SK-N-SH (cell line): Measurements from ENCODE around the gene PHYH. TPM values are rescaled to one million over a fixed set of nuclear protein-coding genes. Genes with fewer than 3 reads are reported as not detected.

Experiments used
- CTCF ChIA-PET: fragments of 300-600, 350-600 bp; formaldehyde crosslinking; extraction: SDS; loops from one replicate; lab custom pipeline; 2021; lab: Yijun Ruan, JAX
- POLR2A ChIA-PET: fragments of 350-600 bp; sonication (Branson Sonifier 250); formaldehyde crosslinking; extraction: SDS; loops from one replicate; lab custom pipeline; 2020; ENCODE audit warnings: antibody characterized with exemption, inconsistent platforms; lab: Yijun Ruan, JAX
- DNase-seq: peaks from one replicate; pipeline ENCODE4 v3.0.0; 2012
- H2AFZ ChIP-seq: fragments of 200-600 bp; sonication (generic); 2 replicates; pipeline ENCODE4 v1.8.1; 2016; ENCODE audit warnings: antibody characterized with exemption, mild to moderate bottlenecking, low read depth
- H3F3A ChIP-seq: fragments of 200-600 bp; sonication (generic); replicated peaks from 2 replicates; pipeline ENCODE3; 2016; ENCODE audit warnings: antibody characterized with exemption, mild to moderate bottlenecking; ENCODE audit not compliant: insufficient read depth
- H3K27ac ChIP-seq, 2 experiments: fragments of 200-500 bp in 1 of 2; fragments of 200-600 bp in 1 of 2; sonication (Bioruptor generic) in 1 of 2; sonication (generic), shearing (Covaris generic) in 1 of 2; 2 replicates each; pipeline versions ENCODE4 v1.5.1 to v1.6.1; 2014 to 2016; ENCODE audit warnings: low read depth in 2 of 2, inconsistent platforms in 1 of 2, low read length in 1 of 2, mild to moderate bottlenecking in 1 of 2, mixed read lengths in 1 of 2
- H3K27me3 ChIP-seq: fragments of 200-600 bp; sonication (generic), shearing (Covaris generic); 2 replicates; pipeline ENCODE4 v1.6.1; 2016; ENCODE audit warnings: mixed run types; ENCODE audit not compliant: insufficient read depth
- H3K36me3 ChIP-seq, 2 experiments: fragments of 200-500 bp in 1 of 2; fragments of 200-600 bp in 1 of 2; sonication (Bioruptor generic) in 1 of 2; sonication (generic) in 1 of 2; replicated peaks in 1 of 2; 2 replicates each; pipeline versions ENCODE3 to v1.5.1; 2014 to 2016; ENCODE audit warnings: low read length in 1 of 2, mild to moderate bottlenecking in 1 of 2; ENCODE audit not compliant: insufficient read depth in 2 of 2, control insufficient read depth in 1 of 2
- H3K4me1 ChIP-seq, 2 experiments: fragments of 200-500 bp in 1 of 2; fragments of 200-600 bp in 1 of 2; sonication (Bioruptor generic) in 1 of 2; sonication (generic), shearing (Covaris generic) in 1 of 2; 2 replicates each; pipeline versions ENCODE4 v1.5.1 to v1.6.1; 2014 to 2016; ENCODE audit warnings: low read depth in 1 of 2, low read length in 1 of 2, mixed run types in 1 of 2; ENCODE audit not compliant: insufficient read depth in 2 of 2, control insufficient read depth in 1 of 2
- H3K4me2 ChIP-seq: fragments of 200-600 bp; sonication (generic), shearing (Covaris generic); 2 replicates; pipeline ENCODE4 v1.6.1; 2017; ENCODE audit warnings: mixed run types
- H3K4me3 ChIP-seq, 2 experiments: fragments of 200-500 bp in 1 of 2; fragments of 200-600 bp in 1 of 2; sonication (Bioruptor generic) in 1 of 2; sonication (generic), shearing (Covaris generic) in 1 of 2; 2 replicates each; pipeline versions ENCODE4 v1.5.1 to v1.8.1; 2014 to 2016; ENCODE audit warnings: low read depth in 2 of 2, inconsistent platforms in 1 of 2, low read length in 1 of 2, mild to moderate bottlenecking in 1 of 2, mixed read lengths in 1 of 2, moderate library complexity in 1 of 2
- H3K79me2 ChIP-seq: fragments of 200-600 bp; sonication (generic); 2 replicates; pipeline ENCODE4 v1.8.1; 2017; ENCODE audit warnings: mild to moderate bottlenecking; ENCODE audit not compliant: insufficient read depth
- H3K9ac ChIP-seq: fragments of 200-600 bp; sonication (generic); 2 replicates; pipeline ENCODE4 v1.6.1; 2017; ENCODE audit warnings: mixed run types
- H3K9me2 ChIP-seq: fragments of 200-600 bp; sonication (generic); 2 replicates; pipeline ENCODE4 v1.6.1; 2017; ENCODE audit warnings: mixed run types
- H3K9me3 ChIP-seq: fragments of 200-600 bp; sonication (generic); 2 replicates; pipeline ENCODE4 v1.6.1; 2017; ENCODE audit warnings: mixed run types, mild to moderate bottlenecking, moderate library complexity
- H4K20me1 ChIP-seq: fragments of 200-600 bp; sonication (generic); 2 replicates; pipeline ENCODE4 v1.6.1; 2017; ENCODE audit warnings: mild to moderate bottlenecking, mixed run types; ENCODE audit not compliant: insufficient read depth
- CTCF ChIP-seq: fragments of 200-600 bp; sonication (generic); IDR thresholded peaks from 2 replicates; pipeline ENCODE4 v1.6.1; 2017; ENCODE audit warnings: antibody characterized with exemption, mild to moderate bottlenecking, moderate library complexity
- ELF1 ChIP-seq: IDR thresholded peaks from 2 replicates; pipeline ENCODE4 v1.4.0; 2012
- EP300 ChIP-seq, 2 experiments: IDR thresholded peaks; 2 replicates each; pipeline versions ENCODE4 v1.4.0 to v1.6.1; 2012; ENCODE audit warnings: borderline replicate concordance in 1 of 2, low read depth in 1 of 2, low read length in 1 of 2
- EZH2phosphoT487 ChIP-seq: fragments of 200-600 bp; sonication (generic); IDR thresholded peaks from 2 replicates; pipeline ENCODE4 v1.6.1; 2017; ENCODE audit warnings: low read depth, mixed run types, mild to moderate bottlenecking, antibody characterized with exemption, moderate library complexity, borderline replicate concordance
- FOSL2 ChIP-seq: IDR thresholded peaks from 2 replicates; pipeline ENCODE4 v1.4.0; 2012; ENCODE audit warnings: low read depth, mild to moderate bottlenecking, moderate library complexity, borderline replicate concordance
- GATA2 ChIP-seq: sonication (generic); formaldehyde crosslinking; IDR thresholded peaks from 2 replicates; pipeline ENCODE4 v1.5.0; 2020; ENCODE audit warnings: mild to moderate bottlenecking, missing genetic modification reagents
- JUND ChIP-seq: IDR thresholded peaks from 2 replicates; pipeline ENCODE4 v1.4.0; 2012
- MEF2A ChIP-seq: IDR thresholded peaks from 2 replicates; pipeline ENCODE4 v1.4.0; 2012; ENCODE audit warnings: low read depth, borderline replicate concordance
- MXI1 ChIP-seq: IDR thresholded peaks from 2 replicates; pipeline ENCODE4 v1.6.1; 2012; ENCODE audit warnings: mild to moderate bottlenecking, low read depth, low read length, improper control_type of control experiment
- NRF1 ChIP-seq: IDR thresholded peaks from 2 replicates; pipeline ENCODE4 v1.6.1; 2012; ENCODE audit warnings: low read depth, mild to moderate bottlenecking, low read length
- RAD21 ChIP-seq: IDR thresholded peaks from 2 replicates; pipeline ENCODE4 v1.6.1; 2012; ENCODE audit warnings: mild to moderate bottlenecking, low read length
- RCOR1 ChIP-seq: fragments of 150-350 bp; IDR thresholded peaks from 2 replicates; pipeline ENCODE4 v1.6.1; 2017; ENCODE audit warnings: antibody characterized with exemption, low read length
- RFX5 ChIP-seq: IDR thresholded peaks from 2 replicates; pipeline ENCODE4 v1.6.1; 2012; ENCODE audit warnings: mild to moderate bottlenecking, improper control_type of control experiment, low read length
- RXRA ChIP-seq: IDR thresholded peaks from 2 replicates; pipeline ENCODE4 v1.4.0; 2012; ENCODE audit warnings: low read depth, mild to moderate bottlenecking, borderline replicate concordance
- SMC3 ChIP-seq: IDR thresholded peaks from 2 replicates; pipeline ENCODE4 v1.6.1; 2012; ENCODE audit warnings: low read depth, low read length, improper control_type of control experiment
- TAF1 ChIP-seq: IDR thresholded peaks from 2 replicates; pipeline ENCODE4 v1.6.1; 2012; ENCODE audit warnings: low read depth, mild to moderate bottlenecking, low read length, moderate library complexity, borderline replicate concordance
- TEAD4 ChIP-seq: IDR thresholded peaks from 2 replicates; pipeline ENCODE4 v1.4.0; 2012; ENCODE audit warnings: mild to moderate bottlenecking, borderline replicate concordance; ENCODE audit not compliant: insufficient read depth
- WGBS: methylation state at CpG from one replicate; pipeline ENCODE4 v1.1.6; 2017; ENCODE audit warnings: low lambda C conversion rate; 5-methylcytosine and 5-hydroxymethylcytosine counted together
- polyA plus RNA-seq, 3 experiments: library from polyadenylated mRNA; depleted of rRNA; stranded (reverse); fragments of >200 nt; gene quantifications; 2 replicates each; pipeline ENCODE4 v1.2.3, GENCODE V29; 2012
- TF ChIP-seq, protein P1 (sequence below): IDR thresholded peaks from 2 replicates; pipeline ENCODE4 v1.6.1; 2012; ENCODE audit warnings: mild to moderate bottlenecking, low read depth, low read length, moderate library complexity
- TF ChIP-seq, protein P2 (sequence below): fragments of 150-350 bp; IDR thresholded peaks from 2 replicates; pipeline ENCODE4 v1.6.1; 2016; ENCODE audit warnings: mild to moderate bottlenecking, low read depth, low read length
- TF ChIP-seq, protein P3 (sequence below): IDR thresholded peaks from 2 replicates; pipeline ENCODE4; 2012

PHYH gene
- polyA plus RNA-seq, 1 of the 3 experiments (the other 2 are of a cell fraction), result 16.2 TPM

DNA sequence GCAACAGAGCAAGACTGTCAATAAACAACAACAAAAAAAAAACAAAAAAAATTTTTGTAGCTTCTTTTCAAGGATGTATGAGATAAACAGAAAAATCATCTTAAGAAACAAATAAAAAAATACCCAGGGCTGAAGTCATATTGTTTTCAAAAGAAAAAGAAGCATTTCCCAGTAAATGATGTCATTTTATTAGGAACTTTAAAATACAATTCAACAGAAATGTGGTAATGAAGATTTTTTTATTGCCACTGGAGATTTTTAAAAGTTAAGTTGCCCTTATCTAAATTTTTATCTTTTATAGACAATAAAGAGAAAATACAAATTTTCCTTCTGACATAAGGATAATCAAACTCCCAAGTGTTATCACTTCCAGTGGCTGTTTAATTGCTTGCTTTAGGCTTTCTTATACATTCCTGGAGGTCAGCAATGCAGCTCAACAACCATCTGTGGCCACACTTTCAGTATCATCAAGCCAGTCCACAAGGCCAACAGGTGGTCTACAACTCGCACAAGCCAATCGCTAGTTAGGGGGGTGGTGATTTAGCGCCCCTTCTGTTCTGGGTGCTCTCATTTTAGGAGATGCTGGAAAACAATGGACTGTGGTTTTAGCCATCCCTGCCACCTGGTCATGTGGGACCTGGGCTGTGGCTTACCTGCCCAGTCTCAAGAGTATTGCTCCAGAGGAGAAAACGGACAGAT is 37.4 kb upstream of the PHYH start:
- Histone ChIP-seq H3K27ac (peak overlapping the region in 1 of 2 experiments; percentile 69; a peak in 2 of 4 replicates), H3F3A (peaks cover 3% of the 10 kb centered on the region), H3K27me3 (no peaks in the 10 kb centered on the region), H2AFZ (no peak overlapping the region), H3K9me3 (no peaks in the 10 kb centered on the region), H4K20me1 (no peaks in the 10 kb centered on the region), H3K36me3 (peaks cover 9 to 22% of the 10 kb centered on the region in 2 experiments), H3K79me2 (peaks cover 59% of the 10 kb centered on the region)
- 95% methylated on average over 4 of the region's 4 CpGs for WGBS
- DNase-seq, result no peak
- TF ChIP-seq ELF1 (no peak), NRF1 (no peak), GATA2 (CRISPR knock-in tag) (no peak), TAF1 (no peak), RAD21 (no peak), EP300 (IDR thresholded peaks at IDR 0.05; ENCODE audit: borderline replicate concordance in 1 of 2, low read depth in 1 of 2, low read length in 1 of 2) (no peak), MXI1 (no peak), RFX5 (no peak), SMC3 (no peak), CTCF (no peak), FOSL2 (no peak), RCOR1 (no peak), RXRA (no peak), MEF2A (no peak), TEAD4 (no peak), JUND (no peak), EZH2phosphoT487 (no peak)
- TF ChIP-seq, protein P1, sequence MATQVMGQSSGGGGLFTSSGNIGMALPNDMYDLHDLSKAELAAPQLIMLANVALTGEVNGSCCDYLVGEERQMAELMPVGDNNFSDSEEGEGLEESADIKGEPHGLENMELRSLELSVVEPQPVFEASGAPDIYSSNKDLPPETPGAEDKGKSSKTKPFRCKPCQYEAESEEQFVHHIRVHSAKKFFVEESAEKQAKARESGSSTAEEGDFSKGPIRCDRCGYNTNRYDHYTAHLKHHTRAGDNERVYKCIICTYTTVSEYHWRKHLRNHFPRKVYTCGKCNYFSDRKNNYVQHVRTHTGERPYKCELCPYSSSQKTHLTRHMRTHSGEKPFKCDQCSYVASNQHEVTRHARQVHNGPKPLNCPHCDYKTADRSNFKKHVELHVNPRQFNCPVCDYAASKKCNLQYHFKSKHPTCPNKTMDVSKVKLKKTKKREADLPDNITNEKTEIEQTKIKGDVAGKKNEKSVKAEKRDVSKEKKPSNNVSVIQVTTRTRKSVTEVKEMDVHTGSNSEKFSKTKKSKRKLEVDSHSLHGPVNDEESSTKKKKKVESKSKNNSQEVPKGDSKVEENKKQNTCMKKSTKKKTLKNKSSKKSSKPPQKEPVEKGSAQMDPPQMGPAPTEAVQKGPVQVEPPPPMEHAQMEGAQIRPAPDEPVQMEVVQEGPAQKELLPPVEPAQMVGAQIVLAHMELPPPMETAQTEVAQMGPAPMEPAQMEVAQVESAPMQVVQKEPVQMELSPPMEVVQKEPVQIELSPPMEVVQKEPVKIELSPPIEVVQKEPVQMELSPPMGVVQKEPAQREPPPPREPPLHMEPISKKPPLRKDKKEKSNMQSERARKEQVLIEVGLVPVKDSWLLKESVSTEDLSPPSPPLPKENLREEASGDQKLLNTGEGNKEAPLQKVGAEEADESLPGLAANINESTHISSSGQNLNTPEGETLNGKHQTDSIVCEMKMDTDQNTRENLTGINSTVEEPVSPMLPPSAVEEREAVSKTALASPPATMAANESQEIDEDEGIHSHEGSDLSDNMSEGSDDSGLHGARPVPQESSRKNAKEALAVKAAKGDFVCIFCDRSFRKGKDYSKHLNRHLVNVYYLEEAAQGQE, result no peak
- TF ChIP-seq, protein P2, sequence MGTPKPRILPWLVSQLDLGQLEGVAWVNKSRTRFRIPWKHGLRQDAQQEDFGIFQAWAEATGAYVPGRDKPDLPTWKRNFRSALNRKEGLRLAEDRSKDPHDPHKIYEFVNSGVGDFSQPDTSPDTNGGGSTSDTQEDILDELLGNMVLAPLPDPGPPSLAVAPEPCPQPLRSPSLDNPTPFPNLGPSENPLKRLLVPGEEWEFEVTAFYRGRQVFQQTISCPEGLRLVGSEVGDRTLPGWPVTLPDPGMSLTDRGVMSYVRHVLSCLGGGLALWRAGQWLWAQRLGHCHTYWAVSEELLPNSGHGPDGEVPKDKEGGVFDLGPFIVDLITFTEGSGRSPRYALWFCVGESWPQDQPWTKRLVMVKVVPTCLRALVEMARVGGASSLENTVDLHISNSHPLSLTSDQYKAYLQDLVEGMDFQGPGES, result no peak
- TF ChIP-seq, protein P3, sequence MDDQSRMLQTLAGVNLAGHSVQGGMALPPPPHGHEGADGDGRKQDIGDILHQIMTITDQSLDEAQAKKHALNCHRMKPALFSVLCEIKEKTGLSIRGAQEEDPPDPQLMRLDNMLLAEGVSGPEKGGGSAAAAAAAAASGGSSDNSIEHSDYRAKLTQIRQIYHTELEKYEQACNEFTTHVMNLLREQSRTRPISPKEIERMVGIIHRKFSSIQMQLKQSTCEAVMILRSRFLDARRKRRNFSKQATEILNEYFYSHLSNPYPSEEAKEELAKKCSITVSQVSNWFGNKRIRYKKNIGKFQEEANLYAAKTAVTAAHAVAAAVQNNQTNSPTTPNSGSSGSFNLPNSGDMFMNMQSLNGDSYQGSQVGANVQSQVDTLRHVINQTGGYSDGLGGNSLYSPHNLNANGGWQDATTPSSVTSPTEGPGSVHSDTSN, result no peak
- TF ChIP-seq, all 33 proteins: peak for 0
- ChIA-PET POLR2A (interaction anchor here (0.6 kb wide), 1 partner anchor 11 kb away, joined by 3 read pairs; no protein-coding TSS in a partner anchor), CTCF (interaction anchor here (1.7 kb wide), 1 partner anchor 35 kb away, joined by 6 read pairs; no protein-coding TSS in a partner anchor)
- Histone ChIP-seq H3K4me1 (peaks cover 16 to 33% of the 10 kb centered on the region in 2 experiments; a peak in 2 of 4 replicates), H3K4me3 (no peak overlapping the region), H3K4me2 (no peak overlapping the region), H3K9me2 (no peaks in the 10 kb centered on the region), H3K9ac (no peak overlapping the region)
